ENCODE data around the gene HOXA5. TPM values are rescaled to one million over a fixed set of nuclear protein-coding genes. Genes with fewer than 3 reads are reported as not detected.
A peak's percentile ranks its signal among the peaks of the same experiment; 100 is the strongest.

The HOXA5 gene
- total RNA-seq, 1 donor from 2014 or later: 3.2 TPM

- H3K27ac Mint-ChIP-seq (ENCODE audit: unreplicated experiment): no peak overlapping the region
These were observed 5.0 kb downstream of the HOXA5 start for GRCh38 chr7:27138472-27138871.

GRCh38 chr7:27137640-27138315 lies 5.7 kb downstream of the HOXA5 start:
- peaks cover 18% of the 10 kb centered on the region for H3K4me1 Mint-ChIP-seq
- no peak overlapping the region for H3K27ac Mint-ChIP-seq (ENCODE audit: unreplicated experiment)
- peaks cover 3% of the 10 kb centered on the region for H3K36me3 Mint-ChIP-seq (ENCODE audit: low read depth)
- H3K9me3 Mint-ChIP-seq: no peaks in the 10 kb centered on the region
- no peak for TF ChIP-seq CTCF (conservative IDR thresholded peaks at IDR 0.05)
- H3K4me3 Mint-ChIP-seq: peak overlapping the region; percentile 20
- H3K27me3 Mint-ChIP-seq (ENCODE audit: low read depth): peaks cover 100% of the 10 kb centered on the region
- DNase-seq (ENCODE audit: low read depth, low spot score): no peak

More at GRCh38 chr7:27138472-27138871, 5.0 kb downstream of the HOXA5 start:
- Mint-ChIP-seq H3K36me3 (ENCODE audit: low read depth) (peaks cover 3% of the 10 kb centered on the region), H3K27me3 (ENCODE audit: low read depth) (peaks cover 100% of the 10 kb centered on the region), H3K4me1 (peaks cover 21% of the 10 kb centered on the region), H3K4me3 (peak overlapping the region; percentile 81), H3K9me3 (no peaks in the 10 kb centered on the region)
- no peak for DNase-seq (ENCODE audit: low read depth, low spot score)
- no peak for TF ChIP-seq CTCF (conservative IDR thresholded peaks at IDR 0.05)

- Mint-ChIP-seq H3K9me3 (no peaks in the 10 kb centered on the region), H3K4me1 (peaks cover 7% of the 10 kb centered on the region), H3K4me3 (no peak overlapping the region), H3K27me3 (ENCODE audit: low read depth) (peaks cover 94% of the 10 kb centered on the region), H3K27ac (ENCODE audit: unreplicated experiment) (no peak overlapping the region), H3K36me3 (ENCODE audit: low read depth) (peaks cover 3% of the 10 kb centered on the region)
- no peak for TF ChIP-seq CTCF (conservative IDR thresholded peaks at IDR 0.05)
- DNase-seq (ENCODE audit: low read depth, low spot score): no peak
These were observed 9.1 kb downstream of the HOXA5 start for GRCh38 chr7:27134392-27134791.

- Mint-ChIP-seq H3K4me1 (peaks cover 4% of the 10 kb centered on the region), H3K36me3 (ENCODE audit: low read depth) (peaks cover 3% of the 10 kb centered on the region), H3K4me3 (peak overlapping the region; percentile 68), H3K9me3 (no peaks in the 10 kb centered on the region), H3K27me3 (ENCODE audit: low read depth) (peaks cover 94% of the 10 kb centered on the region), H3K27ac (ENCODE audit: unreplicated experiment) (no peak overlapping the region)
- DNase-seq (ENCODE audit: low read depth, low spot score): no peak
- TF ChIP-seq CTCF (conservative IDR thresholded peaks at IDR 0.05): no peak
These were observed 9.9 kb downstream of the HOXA5 start for GRCh38 chr7:27133409-27134231.

GRCh38 chr7:27132978-27133377 lies 10.5 kb downstream of the HOXA5 start:
- peak overlapping the region; percentile 68 for H3K4me3 Mint-ChIP-seq
- no peaks in the 10 kb centered on the region for H3K9me3 Mint-ChIP-seq
- H3K36me3 Mint-ChIP-seq (ENCODE audit: low read depth): peaks cover 3% of the 10 kb centered on the region
- DNase-seq (ENCODE audit: low read depth, low spot score): no peak
- H3K27ac Mint-ChIP-seq (ENCODE audit: unreplicated experiment): no peak overlapping the region
- H3K27me3 Mint-ChIP-seq (ENCODE audit: low read depth): peaks cover 94% of the 10 kb centered on the region
- no peak for TF ChIP-seq CTCF (conservative IDR thresholded peaks at IDR 0.05)
- peaks cover 4% of the 10 kb centered on the region for H3K4me1 Mint-ChIP-seq
